Panc1 (cell line): Measurements from ENCODE around the gene GALNT18. TPM values are rescaled to one million over a fixed set of nuclear protein-coding genes. Genes with fewer than 3 reads are reported as not detected.

ENCODE experiments used
- ATAC-seq: fragments of 200-7000 bp; cut with Tn5 transposase; 2 replicates; pipeline ENCODE4 v1.9.1; 2020; ENCODE audit warnings: mild to moderate bottlenecking, moderate library complexity
- BruUV-seq: library from RNA; stranded (reverse); fragments of 400-500 nt; replicated peaks from 2 replicates; lab custom pipeline; 2021; lab: Mats Ljungman, UMichigan
- CTCF ChIA-PET: fragments of 300-600 bp; sonication (Branson Sonifier 250); formaldehyde crosslinking; loops from one replicate; lab custom pipeline; 2022; ENCODE audit warnings: antibody characterized with exemption; lab: Charles Lee
- POLR2A ChIA-PET: fragments of 300-600 bp; sonication (Branson Sonifier 250); formaldehyde crosslinking; loops from one replicate; lab custom pipeline; 2022; ENCODE audit warnings: antibody characterized with exemption; lab: Charles Lee
- DNase-seq: peaks from one replicate; pipeline ENCODE4 v3.0.0-alpha.2; 2010; ENCODE audit warnings: low read depth, low spot score
- H3K27ac ChIP-seq: 2 replicates; pipeline ENCODE4 v1.5.1; 2011; ENCODE audit warnings: mild to moderate bottlenecking, low read length, inconsistent platforms
- H3K27me3 ChIP-seq: fragments of 200-500 bp; sonication (Bioruptor generic); 2 replicates; pipeline ENCODE4 v1.6.0; 2014; ENCODE audit warnings: low read length, inconsistent platforms; ENCODE audit not compliant: control insufficient read depth, insufficient read depth
- H3K36me3 ChIP-seq: fragments of 200-500 bp; sonication (Bioruptor generic); 2 replicates; pipeline ENCODE4 v1.5.1; 2014; ENCODE audit warnings: inconsistent platforms, mild to moderate bottlenecking, low read length, moderate library complexity; ENCODE audit not compliant: control insufficient read depth, insufficient read depth
- H3K4me1 ChIP-seq: 2 replicates; pipeline ENCODE4 v1.5.1; 2011; ENCODE audit warnings: inconsistent platforms, mild to moderate bottlenecking, low read length, moderate library complexity; ENCODE audit not compliant: control insufficient read depth, insufficient read depth
- H3K4me3 ChIP-seq, 2 experiments: 2 replicates each; pipeline ENCODE4 v1.5.1; 2011 to 2012; ENCODE audit warnings: low read depth in 2 of 2, low read length in 2 of 2, mild to moderate bottlenecking in 2 of 2, inconsistent platforms in 1 of 2, moderate library complexity in 1 of 2
- H3K9me3 ChIP-seq: fragments of 200-500 bp; sonication (Bioruptor generic); 2 replicates; pipeline ENCODE4 v1.5.1; 2014; ENCODE audit warnings: low read depth, mild to moderate bottlenecking, inconsistent platforms, low read length, moderate library complexity; ENCODE audit not compliant: control insufficient read depth, insufficient read depth
- CTCF ChIP-seq: fragments of 450-650 bp; IDR thresholded peaks from 2 replicates; pipeline ENCODE4 v1.5.1; 2017; ENCODE audit warnings: mild to moderate bottlenecking
- POLR2AphosphoS5 ChIP-seq: IDR thresholded peaks from 2 replicates; pipeline ENCODE4 v1.6.1; 2012; ENCODE audit warnings: mild to moderate bottlenecking, low read depth, low read length, moderate library complexity
- REST ChIP-seq, 2 experiments: IDR thresholded peaks; 2 replicates each; pipeline ENCODE4 v1.6.1; 2011 to 2012; ENCODE audit warnings: low read depth in 2 of 2, control low read depth in 1 of 2, low read length in 1 of 2, mild to moderate bottlenecking in 1 of 2, moderate library complexity in 1 of 2; ENCODE audit not compliant: insufficient read depth in 1 of 2
- SIN3A ChIP-seq: IDR thresholded peaks from 2 replicates; pipeline ENCODE4 v1.6.1; 2012; ENCODE audit warnings: low read depth, mild to moderate bottlenecking, low read length, moderate library complexity, borderline replicate concordance; ENCODE audit not compliant: insufficient read depth
- TCF7L2 ChIP-seq: IDR thresholded peaks from 2 replicates; pipeline ENCODE4 v1.6.1; 2011; ENCODE audit warnings: mild to moderate bottlenecking, low read depth, low read length, inconsistent platforms
- in situ Hi-C: cut with HindIII; loops from 2 replicates; pipeline ENCODE4 v1.10.0; 2016; ENCODE audit warnings: low sequenced_read_pairs, low pct_unique_long_range_greater_than_20kb
- intact Hi-C: fragments of 100-400 bp; cut with micrococcal nuclease; formaldehyde crosslinking; loops from one replicate; pipeline ENCODE4 v1.10.0; 2022; ENCODE audit not compliant: unreplicated experiment
- total RNA-seq: library from RNA; stranded (reverse); gene quantifications from one replicate; pipeline ENCODE4 v1.2.1, GENCODE V29; 2021; ENCODE audit not compliant: unreplicated experiment

Gene GALNT18
- total RNA-seq, 1 experiment from 2014 or later: 8.6 TPM

- H3K9me3 ChIP-seq: no peaks in the 10 kb centered on the region
- H3K4me3 ChIP-seq: no peak overlapping the region
- H3K4me1 ChIP-seq: peaks cover 24% of the 10 kb centered on the region
- ATAC-seq (no peak), DNase-seq (no peak)
- no peaks in the 10 kb centered on the region for H3K27me3 ChIP-seq
- BruUV-seq: no TSS peak
- POLR2A ChIA-PET: interaction anchor here (0.5 to 0.6 kb wide), 2 partner anchors 98 to 181 kb away, joined by 3 read pairs; no protein-coding TSS in a partner anchor
- H3K36me3 ChIP-seq: no peaks in the 10 kb centered on the region
- H3K27ac ChIP-seq: no peak overlapping the region; the same call in 1 of the 2 replicates
- CTCF ChIA-PET: no interaction called here
- no peak for TF ChIP-seq REST (IDR thresholded peaks at IDR 0.05; ENCODE audit: insufficient read depth in 1 of 2, low read depth in 2 of 2, low read length in 1 of 2)
- in situ Hi-C loops: no loop called here
- intact Hi-C loops: no loop called here
These were observed 43.6 kb downstream of the GALNT18 start for GRCh38 chr11:11577932-11578911.

- Histone ChIP-seq H3K27ac (no peak overlapping the region), H3K27me3 (no peaks in the 10 kb centered on the region), H3K4me3 (no peak overlapping the region), H3K4me1 (peaks cover 17% of the 10 kb centered on the region), H3K9me3 (no peaks in the 10 kb centered on the region), H3K36me3 (no peaks in the 10 kb centered on the region)
- TF ChIP-seq CTCF (no peak), TCF7L2 (no peak), POLR2AphosphoS5 (no peak), REST (IDR thresholded peaks at IDR 0.05; ENCODE audit: insufficient read depth in 1 of 2, low read depth in 2 of 2, low read length in 1 of 2) (no peak), SIN3A (no peak)
- no TSS peak for BruUV-seq
- no peak for DNase-seq
- no peak for ATAC-seq
- intact Hi-C loops: no loop called here
- POLR2A ChIA-PET: no interaction called here
- CTCF ChIA-PET: no interaction called here
- in situ Hi-C loops: no loop called here
These were observed 44.5 kb downstream of the GALNT18 start for GRCh38 chr11:11577251-11577855.
